Tibial artery (tissue), 4 donors: ENCODE data around the gene POLN.

Experiments
- DNase-seq, 2 donors: peaks; one replicate each; pipeline ENCODE4 v3.0.0-alpha.2; 2019
- H3K27ac ChIP-seq, 2 donors: fragments of 200-600 bp; sonication (generic) in 1 of 2; 1 replicate in 1 of 2; 2 replicates in 1 of 2; pipeline ENCODE4 v1.5.1; 2018 to 2019; ENCODE audit warnings: mild to moderate bottlenecking in 1 of 2
- H3K27me3 ChIP-seq, 2 donors: fragments of 200-600 bp; sonication (generic) in 1 of 2; one replicate each; pipeline versions ENCODE4 v1.5.1 to v1.6.0; 2016 to 2019
- H3K36me3 ChIP-seq, 3 donors: fragments of 200-600 bp; sonication (generic) in 2 of 3; one replicate each; pipeline ENCODE4 v1.5.1; 2016 to 2019; ENCODE audit warnings: mild to moderate bottlenecking in 2 of 3
- H3K4me1 ChIP-seq, 4 donors: fragments of 200-600 bp; sonication (generic) in 2 of 4; 1 replicate in 3 of 4; 2 replicates in 1 of 4; pipeline ENCODE4 v1.5.1; 2016 to 2019
- H3K4me3 ChIP-seq, 2 donors: fragments of 200-600 bp; sonication (generic) in 1 of 2; 1 replicate in 1 of 2; 2 replicates in 1 of 2; pipeline ENCODE4 v1.5.1; 2018 to 2019; ENCODE audit warnings: mild to moderate bottlenecking in 2 of 2
- H3K9me3 ChIP-seq, 3 donors: fragments of 200-600 bp; sonication (generic) in 1 of 3; one replicate each; pipeline ENCODE4 v1.5.1; 2016 to 2019
- CTCF ChIP-seq, 2 experiments: fragments of 200-600 bp in 1 of 2; fragments of 450-650 bp in 1 of 2; IDR thresholded peaks; one replicate each; pipeline ENCODE4 v1.5.1; 2017 to 2019; ENCODE audit warnings: antibody characterized with exemption in 2 of 2, mild to moderate bottlenecking in 1 of 2, moderate library complexity in 1 of 2
- intact Hi-C: fragments of 100-400 bp; cut with DNase I; formaldehyde crosslinking; loops from one replicate; pipeline ENCODE4 v1.15.0; 2023; ENCODE audit warnings: low total_unique reads

POLN gene

GRCh38 chr4:2093265-2093664 is 148.7 kb downstream of the POLN start:
- Histone ChIP-seq H3K36me3 (peaks cover 0 to 4% (median 0%) of the 10 kb centered on the region in 3 donors), H3K4me1 (no peaks in the 10 kb centered on the region), H3K27me3 (no peaks in the 10 kb centered on the region), H3K27ac (no peak overlapping the region), H3K4me3 (no peak overlapping the region), H3K9me3 (peaks cover 0 to 11% (median 6%) of the 10 kb centered on the region in 3 donors)
- intact Hi-C loops = no loop called here
- no peak for DNase-seq
- TF ChIP-seq CTCF (IDR thresholded peaks at IDR 0.05) = no peak

- no peak for TF ChIP-seq CTCF (IDR thresholded peaks at IDR 0.05)
- no peak for DNase-seq
- Histone ChIP-seq H3K9me3 (peaks cover 0 to 11% (median 6%) of the 10 kb centered on the region in 3 donors), H3K4me1 (no peaks in the 10 kb centered on the region), H3K4me3 (no peak overlapping the region), H3K27me3 (no peaks in the 10 kb centered on the region), H3K27ac (no peak overlapping the region), H3K36me3 (peaks cover 0 to 4% (median 0%) of the 10 kb centered on the region in 3 donors)
- intact Hi-C loops = no loop called here
Measured at GRCh38 chr4:2092669-2093053, 149.3 kb downstream of the POLN start.

- Histone ChIP-seq H3K27me3 (no peaks in the 10 kb centered on the region), H3K36me3 (peaks cover 0 to 2% (median 0%) of the 10 kb centered on the region in 3 donors), H3K4me1 (no peaks in the 10 kb centered on the region), H3K27ac (no peak overlapping the region), H3K9me3 (peaks cover 0 to 11% (median 6%) of the 10 kb centered on the region in 3 donors), H3K4me3 (no peak overlapping the region)
- intact Hi-C loops = no loop called here
- TF ChIP-seq CTCF (IDR thresholded peaks at IDR 0.05) = no peak
- peak in 1 of 2 donors; percentile 64 for DNase-seq
Measured at GRCh38 chr4:2091990-2092668, 149.8 kb downstream of the POLN start.

GRCh38 chr4:2090642-2091041 is 151.3 kb downstream of the POLN start:
- DNase-seq = no peak
- Histone ChIP-seq H3K4me3 (no peak overlapping the region), H3K36me3 (no peaks in the 10 kb centered on the region), H3K27ac (no peak overlapping the region), H3K9me3 (no peaks in the 10 kb centered on the region), H3K4me1 (no peaks in the 10 kb centered on the region), H3K27me3 (no peaks in the 10 kb centered on the region)
- no peak for TF ChIP-seq CTCF (IDR thresholded peaks at IDR 0.05)
- intact Hi-C loops = no loop called here

GRCh38 chr4:2089222-2089621 is 152.7 kb downstream of the POLN start:
- Histone ChIP-seq H3K9me3 (no peaks in the 10 kb centered on the region), H3K4me1 (no peaks in the 10 kb centered on the region), H3K36me3 (no peaks in the 10 kb centered on the region), H3K27me3 (no peaks in the 10 kb centered on the region), H3K4me3 (no peak overlapping the region), H3K27ac (no peak overlapping the region)
- intact Hi-C loops = no loop called here
- no peak for TF ChIP-seq CTCF (IDR thresholded peaks at IDR 0.05)
- DNase-seq = no peak
